Measurements from ENCODE around the gene COA8.

Gene COA8

DNA sequence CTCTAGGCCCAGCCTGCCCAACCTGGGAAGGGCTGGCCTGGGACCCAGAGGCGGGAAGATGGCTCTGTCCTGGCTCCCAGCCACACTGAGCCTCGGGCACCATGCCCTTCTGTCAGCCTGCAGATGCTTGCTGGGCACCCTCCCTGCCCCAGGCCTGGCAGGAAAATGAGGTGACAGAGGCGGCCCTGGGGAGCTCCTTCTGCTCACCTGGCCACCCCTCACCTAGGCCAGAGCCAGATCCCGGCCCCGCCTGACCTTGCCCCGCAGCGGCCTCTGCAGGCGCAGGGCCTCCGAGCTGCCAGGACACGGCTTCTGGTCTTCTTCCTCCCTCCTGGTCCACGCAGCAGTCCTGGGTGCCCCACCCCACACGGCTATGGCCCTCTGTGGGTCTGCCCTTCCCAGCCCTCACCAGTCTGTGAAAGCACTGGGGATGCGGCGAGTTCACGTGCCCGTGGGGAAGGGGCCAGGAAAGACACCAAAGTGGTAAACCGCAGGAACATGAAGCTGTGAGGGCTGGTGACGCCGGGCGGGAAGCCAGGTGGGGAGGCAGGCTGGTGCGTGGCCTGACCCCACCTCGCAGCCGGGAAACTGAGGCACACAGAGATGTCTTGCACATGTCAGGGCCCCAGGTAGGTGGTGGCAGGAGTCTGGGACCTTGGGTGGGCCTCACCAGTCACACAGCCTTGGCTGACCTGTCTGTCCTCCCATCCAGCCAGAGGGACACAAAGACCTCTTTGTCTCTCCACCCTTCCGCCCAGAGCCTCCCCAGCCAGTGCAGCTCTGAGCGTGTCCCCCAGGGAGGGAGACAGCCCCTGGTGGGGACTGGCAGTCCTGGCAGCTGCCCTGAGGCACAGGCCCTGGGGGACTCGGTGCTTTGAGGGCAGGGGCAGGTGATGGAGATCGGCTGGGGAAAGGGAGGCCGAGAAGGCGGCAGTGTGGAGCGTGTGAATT is 13.1 kb upstream of the COA8 start:
- TF ChIP-seq, protein P1, sequence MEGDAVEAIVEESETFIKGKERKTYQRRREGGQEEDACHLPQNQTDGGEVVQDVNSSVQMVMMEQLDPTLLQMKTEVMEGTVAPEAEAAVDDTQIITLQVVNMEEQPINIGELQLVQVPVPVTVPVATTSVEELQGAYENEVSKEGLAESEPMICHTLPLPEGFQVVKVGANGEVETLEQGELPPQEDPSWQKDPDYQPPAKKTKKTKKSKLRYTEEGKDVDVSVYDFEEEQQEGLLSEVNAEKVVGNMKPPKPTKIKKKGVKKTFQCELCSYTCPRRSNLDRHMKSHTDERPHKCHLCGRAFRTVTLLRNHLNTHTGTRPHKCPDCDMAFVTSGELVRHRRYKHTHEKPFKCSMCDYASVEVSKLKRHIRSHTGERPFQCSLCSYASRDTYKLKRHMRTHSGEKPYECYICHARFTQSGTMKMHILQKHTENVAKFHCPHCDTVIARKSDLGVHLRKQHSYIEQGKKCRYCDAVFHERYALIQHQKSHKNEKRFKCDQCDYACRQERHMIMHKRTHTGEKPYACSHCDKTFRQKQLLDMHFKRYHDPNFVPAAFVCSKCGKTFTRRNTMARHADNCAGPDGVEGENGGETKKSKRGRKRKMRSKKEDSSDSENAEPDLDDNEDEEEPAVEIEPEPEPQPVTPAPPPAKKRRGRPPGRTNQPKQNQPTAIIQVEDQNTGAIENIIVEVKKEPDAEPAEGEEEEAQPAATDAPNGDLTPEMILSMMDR (IDR thresholded peaks at IDR 0.05; ENCODE audit: low read depth, low read length): no peak
- H3K4me3 ChIP-seq (ENCODE audit: low read depth, low read length): no peak overlapping the region

- no peak overlapping the region for H3K4me3 ChIP-seq (ENCODE audit: low read depth, low read length)
- TF ChIP-seq, protein P1 (IDR thresholded peaks at IDR 0.05; ENCODE audit: low read depth, low read length): no peak
These were observed 12.1 kb upstream of the COA8 start for GRCh38 chr14:103550451-103551337.

DNA sequence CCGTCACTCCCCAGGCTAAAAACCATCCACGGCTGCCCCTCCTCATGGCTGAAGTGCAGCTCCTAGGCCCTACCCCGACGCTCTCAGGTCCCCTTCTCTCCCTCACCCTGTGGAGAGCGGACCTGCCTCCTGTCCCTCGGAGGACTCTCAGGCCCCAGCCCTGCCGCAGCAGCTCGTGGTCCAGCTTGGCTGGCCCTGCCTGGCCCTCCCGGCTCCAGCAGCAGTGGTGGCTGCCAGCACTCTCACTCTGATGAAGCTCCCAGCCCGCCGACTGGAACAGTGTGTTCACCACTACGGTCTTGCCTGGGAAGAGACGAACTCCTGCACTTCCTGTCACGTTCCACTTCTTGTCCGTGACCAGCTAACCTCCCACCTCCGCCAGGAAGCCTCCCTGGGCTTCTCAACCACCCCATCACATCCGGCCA is 11.4 kb upstream of the COA8 start:
- TF ChIP-seq, protein P1 (IDR thresholded peaks at IDR 0.05; ENCODE audit: low read depth, low read length): no peak
- H3K4me3 ChIP-seq (ENCODE audit: low read depth, low read length): no peak overlapping the region

- TF ChIP-seq, protein P1 (IDR thresholded peaks at IDR 0.05; ENCODE audit: low read depth, low read length): no peak
- H3K4me3 ChIP-seq (ENCODE audit: low read depth, low read length): no peak overlapping the region
These were observed 10.5 kb upstream of the COA8 start for GRCh38 chr14:103552011-103552845.

DNA sequence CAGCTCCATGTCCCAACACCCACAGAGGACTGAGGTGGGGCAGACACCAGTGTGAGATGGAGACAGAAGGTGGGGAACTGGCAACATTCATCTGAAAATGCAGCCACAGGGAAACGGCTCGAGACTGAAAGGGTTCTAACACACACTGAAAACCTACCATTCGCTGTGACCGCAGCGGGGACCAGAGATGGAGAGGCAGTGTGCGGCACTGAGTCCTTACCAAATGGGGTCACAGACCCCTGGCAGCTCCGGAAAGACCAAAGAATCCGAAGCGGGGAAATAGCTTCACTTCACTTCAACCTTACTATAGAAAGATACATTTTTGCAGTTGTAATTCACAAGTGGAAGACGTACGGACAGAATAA is 9.9 kb upstream of the COA8 start:
- TF ChIP-seq, protein P1 (IDR thresholded peaks at IDR 0.05; ENCODE audit: low read depth, low read length): no peak
- no peak overlapping the region for H3K4me3 ChIP-seq (ENCODE audit: low read depth, low read length)

DNA sequence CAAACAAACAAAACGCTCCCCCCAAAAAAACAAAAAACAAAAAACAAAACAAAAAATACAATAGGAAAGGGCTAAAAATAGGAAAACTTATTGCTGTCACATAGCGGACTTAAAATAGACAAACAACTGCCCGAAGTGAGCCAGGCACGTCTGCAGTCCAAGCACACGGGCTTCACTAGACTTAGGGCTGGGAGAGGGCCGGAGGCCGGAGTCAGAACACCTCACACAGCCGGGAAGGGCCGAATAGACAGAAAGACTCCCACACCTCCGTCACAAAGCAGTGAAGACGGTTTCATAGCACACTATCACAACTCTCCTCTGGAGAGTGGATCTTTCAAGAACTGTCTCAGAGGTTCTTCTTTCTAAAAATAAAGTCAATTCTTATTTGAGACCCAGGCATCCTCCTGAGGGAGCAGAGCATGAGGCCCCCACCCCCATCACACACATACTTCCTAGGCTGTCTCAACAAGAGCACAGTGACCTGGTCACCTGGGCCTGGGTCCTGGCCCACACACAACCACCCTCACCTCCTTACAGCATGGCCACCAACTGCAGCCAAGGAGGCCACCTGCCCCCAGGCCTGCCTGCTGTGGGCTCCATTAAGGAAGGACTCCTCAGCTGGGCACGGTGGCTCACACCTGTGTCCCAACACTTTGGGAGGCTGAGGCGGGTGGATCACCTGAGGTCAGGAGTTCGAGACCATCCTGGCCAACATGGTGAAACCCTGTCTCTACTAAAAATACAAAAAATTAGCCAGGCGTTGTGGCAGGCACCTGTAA is 7.0 kb upstream of the COA8 start:
- TF ChIP-seq, protein P1 (IDR thresholded peaks at IDR 0.05; ENCODE audit: low read depth, low read length): no peak
- H3K4me3 ChIP-seq (ENCODE audit: low read depth, low read length): no peak overlapping the region
